Duodenal mucosa (tissue), 2 donors: Measurements from ENCODE around the gene TBCCD1.

Experiments
- H3K27ac ChIP-seq: one replicate; pipeline ENCODE4 v1.7.0; 2013; ENCODE audit warnings: low read depth, low read length
- H3K27me3 ChIP-seq, 2 donors: one replicate each; pipeline ENCODE4 v1.7.0; 2013; ENCODE audit warnings: low read length in 2 of 2, control low read depth in 1 of 2; ENCODE audit not compliant: insufficient read depth in 2 of 2, control insufficient read depth in 1 of 2
- H3K36me3 ChIP-seq, 2 donors: one replicate each; pipeline ENCODE4 v1.7.0; 2013; ENCODE audit warnings: low read length in 2 of 2, control low read depth in 1 of 2; ENCODE audit not compliant: insufficient read depth in 2 of 2, control insufficient read depth in 1 of 2
- H3K4me1 ChIP-seq, 2 donors: one replicate each; pipeline ENCODE4 v1.7.0; 2013; ENCODE audit warnings: low read length in 2 of 2, control low read depth in 1 of 2; ENCODE audit not compliant: insufficient read depth in 2 of 2, control insufficient read depth in 1 of 2
- H3K4me3 ChIP-seq, 2 donors: one replicate each; pipeline ENCODE4 v1.7.0; 2013; ENCODE audit warnings: low read length in 2 of 2, low read depth in 1 of 2
- H3K9ac ChIP-seq, 2 donors: one replicate each; pipeline ENCODE4 v1.7.0; 2013; ENCODE audit warnings: low read length in 2 of 2, low read depth in 1 of 2
- H3K9me3 ChIP-seq, 2 donors: one replicate each; pipeline ENCODE4 v1.7.0; 2013; ENCODE audit warnings: low read length in 2 of 2, control low read depth in 1 of 2; ENCODE audit not compliant: control insufficient read depth in 1 of 2

The TBCCD1 gene, protein sequence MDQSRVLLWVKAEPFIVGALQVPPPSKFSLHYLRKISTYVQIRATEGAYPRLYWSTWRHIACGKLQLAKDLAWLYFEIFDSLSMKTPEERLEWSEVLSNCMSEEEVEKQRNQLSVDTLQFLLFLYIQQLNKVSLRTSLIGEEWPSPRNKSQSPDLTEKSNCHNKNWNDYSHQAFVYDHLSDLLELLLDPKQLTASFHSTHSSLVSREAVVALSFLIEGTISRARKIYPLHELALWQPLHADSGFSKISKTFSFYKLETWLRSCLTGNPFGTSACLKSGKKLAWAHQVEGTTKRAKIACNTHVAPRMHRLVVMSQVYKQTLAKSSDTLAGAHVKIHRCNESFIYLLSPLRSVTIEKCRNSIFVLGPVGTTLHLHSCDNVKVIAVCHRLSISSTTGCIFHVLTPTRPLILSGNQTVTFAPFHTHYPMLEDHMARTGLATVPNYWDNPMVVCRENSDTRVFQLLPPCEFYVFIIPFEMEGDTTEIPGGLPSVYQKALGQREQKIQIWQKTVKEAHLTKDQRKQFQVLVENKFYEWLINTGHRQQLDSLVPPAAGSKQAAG

DNA sequence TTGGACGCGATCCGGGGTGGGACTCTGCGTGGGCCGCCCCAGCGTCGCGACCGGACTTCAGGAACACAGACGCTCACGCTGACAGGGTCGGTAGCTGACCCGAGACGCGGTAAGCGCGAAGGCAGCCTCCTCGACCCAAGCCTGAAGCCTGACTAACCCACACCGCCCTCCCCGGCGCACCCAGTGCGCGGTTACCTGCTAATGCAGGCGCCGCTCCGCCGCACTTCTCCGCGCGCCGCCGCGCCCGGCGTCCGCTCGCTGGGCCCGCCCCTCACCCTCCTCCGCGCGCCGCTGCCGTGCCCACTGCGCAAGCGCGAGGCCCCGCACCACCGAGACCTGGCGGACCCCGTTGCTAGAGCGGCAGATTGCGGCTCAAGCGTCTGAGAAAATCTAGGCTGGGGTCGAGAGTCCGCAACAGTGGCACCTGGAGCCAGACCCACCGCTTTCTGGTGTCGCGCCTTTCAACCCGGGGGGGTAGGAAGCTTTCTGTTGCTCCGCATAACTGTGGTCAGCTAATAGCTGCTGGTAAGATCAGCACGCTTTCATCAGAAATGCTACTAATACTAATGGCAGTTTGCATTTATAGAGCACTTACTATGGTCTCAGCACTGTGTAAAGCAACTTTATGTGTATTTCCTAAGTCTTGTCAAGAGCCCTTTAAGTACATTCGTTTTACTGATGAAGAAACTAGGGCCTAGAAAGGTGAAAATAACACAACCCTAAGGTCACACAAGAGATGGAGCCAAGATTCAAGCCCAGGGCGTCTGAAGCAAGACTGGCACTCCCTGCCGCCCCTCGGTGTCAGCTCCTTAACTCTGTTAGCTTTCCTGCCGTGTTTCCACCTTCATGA is at the start of gene TBCCD1:
Gene TBCCD1 (minus strand): TSS at position 268 of the 850 bp plus-strand sequence. CDS start 3,010 bp downstream, outside the sequence.
- peak within 1 kb of the TSS; percentile 95 to 99 for H3K9ac ChIP-seq
- H3K4me3 ChIP-seq, result peak within 1 kb of the TSS; percentile 96 to 99
- H3K4me1 ChIP-seq, result peaks cover 29 to 37% of the 10 kb centered on the region in 2 donors

DNA sequence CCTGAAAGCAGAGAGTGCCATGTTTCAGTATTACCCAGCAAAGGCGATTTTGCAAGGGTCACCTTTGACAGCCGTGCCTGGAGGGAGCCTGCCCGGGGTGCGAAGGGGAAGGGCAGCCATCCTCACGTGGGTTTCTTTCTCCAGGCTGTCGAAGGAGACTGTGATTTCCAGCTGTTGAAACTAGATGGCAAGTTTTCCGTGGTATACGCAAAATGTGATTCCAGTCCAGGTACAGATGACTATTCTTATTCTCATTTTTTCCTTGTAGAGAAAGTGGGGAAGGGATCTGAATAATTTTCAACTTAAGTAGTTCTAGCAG is 49.1 kb upstream of the TBCCD1 start:
- Histone ChIP-seq H3K36me3 (no peaks in the 10 kb centered on the region), H3K4me3 (no peak overlapping the region), H3K27me3 (peaks cover 20 to 22% of the 10 kb centered on the region in 2 donors), H3K4me1 (peaks cover 3 to 10% of the 10 kb centered on the region in 2 donors), H3K9ac (no peak overlapping the region), H3K9me3 (no peaks in the 10 kb centered on the region), H3K27ac (no peak overlapping the region)

More for the DNA sequence above, at the start of gene TBCCD1:
- Histone ChIP-seq H3K27ac (peak within 1 kb of the TSS; percentile 93), H3K27me3 (no peaks in the 10 kb centered on the region), H3K36me3 (peaks cover 0 to 3% of the 10 kb centered on the region in 2 donors), H3K9me3 (no peaks in the 10 kb centered on the region)

- Histone ChIP-seq H3K9me3 (no peaks in the 10 kb centered on the region), H3K36me3 (no peaks in the 10 kb centered on the region), H3K4me1 (peaks cover 3 to 10% of the 10 kb centered on the region in 2 donors), H3K27ac (no peak overlapping the region), H3K9ac (no peak overlapping the region), H3K4me3 (peak overlapping the region in 1 of 2 donors; percentile 24), H3K27me3 (peaks cover 20 to 22% of the 10 kb centered on the region in 2 donors)
These were observed 47.7 kb upstream of the TBCCD1 start for GRCh38 chr3:186614597-186615483.

DNA sequence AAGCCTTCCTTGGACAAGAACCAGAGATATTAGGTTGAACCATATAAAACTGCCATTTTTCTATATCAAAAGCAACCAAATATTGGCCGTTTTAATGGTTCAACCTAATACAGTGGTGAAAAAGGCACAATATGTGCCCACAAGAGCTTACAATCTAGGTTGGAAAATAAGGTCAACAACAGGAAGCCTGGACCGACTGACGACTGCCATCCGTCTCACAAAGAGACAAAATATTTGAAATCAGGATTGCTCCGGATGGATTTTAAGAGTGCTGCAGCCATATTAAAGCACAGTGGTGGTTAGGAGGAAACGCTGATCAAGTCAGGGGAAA is 47.1 kb upstream of the TBCCD1 start:
- Histone ChIP-seq H3K4me1 (peaks cover 3 to 10% of the 10 kb centered on the region in 2 donors), H3K9ac (no peak overlapping the region), H3K27me3 (peaks cover 20 to 22% of the 10 kb centered on the region in 2 donors), H3K27ac (no peak overlapping the region), H3K9me3 (no peaks in the 10 kb centered on the region), H3K36me3 (no peaks in the 10 kb centered on the region), H3K4me3 (no peak overlapping the region)

GRCh38 chr3:186613637-186614265 is 46.6 kb upstream of the TBCCD1 start:
- Histone ChIP-seq H3K4me3 (no peak overlapping the region), H3K4me1 (peaks cover 3 to 10% of the 10 kb centered on the region in 2 donors), H3K27ac (no peak overlapping the region), H3K27me3 (peaks cover 20 to 22% of the 10 kb centered on the region in 2 donors), H3K9ac (no peak overlapping the region), H3K9me3 (no peaks in the 10 kb centered on the region), H3K36me3 (no peaks in the 10 kb centered on the region)

DNA sequence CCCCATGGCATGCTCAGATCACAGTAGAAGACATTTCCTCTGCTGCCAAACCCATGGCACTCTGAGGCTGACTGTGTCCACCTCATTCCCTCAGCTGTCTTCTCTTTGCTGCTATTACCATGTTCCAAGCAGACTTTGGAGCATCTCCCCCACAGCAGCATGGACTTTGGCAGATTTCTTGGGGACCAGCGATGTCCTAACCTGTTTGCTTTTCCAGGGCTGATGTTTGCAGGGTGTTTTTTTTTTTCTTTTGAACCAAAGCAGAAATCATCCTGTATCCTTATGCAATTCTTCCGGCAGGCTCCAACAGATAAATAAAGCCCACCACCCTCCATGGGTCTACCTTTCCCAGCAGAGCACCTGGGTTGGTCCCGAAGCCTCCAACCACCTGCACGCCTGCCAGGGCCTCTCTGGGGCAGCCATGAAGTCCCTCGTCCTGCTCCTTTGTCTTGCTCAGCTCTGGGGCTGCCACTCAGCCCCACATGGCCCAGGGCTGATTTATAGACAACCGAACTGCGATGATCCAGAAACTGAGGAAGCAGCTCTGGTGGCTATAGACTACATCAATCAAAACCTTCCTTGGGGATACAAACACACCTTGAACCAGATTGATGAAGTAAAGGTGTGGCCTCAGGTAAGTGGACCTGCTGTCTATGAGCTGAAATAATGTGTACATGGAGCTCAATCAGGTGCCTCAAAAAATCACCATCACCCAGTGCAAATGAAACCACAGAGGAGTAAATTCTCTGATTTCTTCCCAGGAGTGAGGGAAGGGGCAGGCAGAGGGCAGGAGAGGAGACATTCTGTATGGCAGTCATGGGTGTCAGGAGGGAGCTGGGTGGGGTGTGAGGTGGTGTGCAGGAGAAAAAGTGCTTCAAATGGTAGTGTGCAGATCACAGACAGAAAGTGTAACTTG is 45.8 kb upstream of the TBCCD1 start, which contains the start of gene AHSG:
Gene AHSG (plus strand): TSS at position 340 of the 916 bp plus-strand sequence. CDS start 82 bp downstream, at position 422.
- no peaks in the 10 kb centered on the region for H3K36me3 ChIP-seq
- H3K27ac ChIP-seq, result no peak within 1 kb of the TSS
- H3K4me3 ChIP-seq, result no peak within 1 kb of the TSS
- H3K4me1 ChIP-seq, result peaks cover 3 to 10% of the 10 kb centered on the region in 2 donors
- no peak within 1 kb of the TSS for H3K9ac ChIP-seq
- H3K27me3 ChIP-seq, result peaks cover 15 to 19% of the 10 kb centered on the region in 2 donors
- no peaks in the 10 kb centered on the region for H3K9me3 ChIP-seq

- Histone ChIP-seq H3K4me1 (peaks cover 0 to 5% of the 10 kb centered on the region in 2 donors), H3K27ac (no peak overlapping the region), H3K27me3 (peaks cover 9 to 11% of the 10 kb centered on the region in 2 donors), H3K9ac (no peak overlapping the region), H3K4me3 (no peak overlapping the region), H3K36me3 (no peaks in the 10 kb centered on the region), H3K9me3 (no peaks in the 10 kb centered on the region)
These were observed 44.9 kb upstream of the TBCCD1 start for GRCh38 chr3:186612065-186612464.

DNA sequence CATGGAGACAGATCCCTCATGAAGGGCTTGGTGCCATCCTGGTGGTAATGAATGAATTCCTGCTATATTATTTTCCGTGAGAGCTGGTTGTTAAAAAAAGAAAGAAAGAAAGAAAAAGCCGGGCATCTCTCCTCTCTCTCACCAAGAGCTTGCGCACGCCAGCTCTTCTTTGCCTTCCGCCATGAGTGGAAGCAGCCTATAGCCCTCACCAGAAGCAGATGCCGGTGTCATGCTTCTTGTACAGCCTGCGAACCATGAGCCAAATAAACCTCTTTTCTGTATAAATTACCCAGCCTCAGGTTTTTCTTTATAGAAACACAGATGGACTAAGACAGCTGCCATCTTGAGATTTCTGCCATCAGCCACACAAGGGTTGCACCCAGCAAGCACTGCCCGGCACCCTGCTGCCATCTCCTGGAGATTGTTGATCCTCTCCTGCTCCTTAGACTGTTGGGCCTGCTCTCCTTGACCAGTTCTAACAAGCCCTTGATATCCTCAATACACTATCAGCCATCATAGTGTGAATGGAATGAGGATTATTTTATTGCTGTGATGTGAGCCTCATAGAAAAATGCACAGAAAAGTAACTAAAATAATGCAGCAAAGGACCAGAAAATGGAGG is 42.2 kb upstream of the TBCCD1 start:
- H3K9me3 ChIP-seq, result no peaks in the 10 kb centered on the region
- no peak overlapping the region for H3K4me3 ChIP-seq
- H3K27ac ChIP-seq, result no peak overlapping the region
- H3K4me1 ChIP-seq, result no peaks in the 10 kb centered on the region
- no peak overlapping the region for H3K9ac ChIP-seq
- peaks cover 6 to 8% of the 10 kb centered on the region in 2 donors for H3K27me3 ChIP-seq
- H3K36me3 ChIP-seq, result no peaks in the 10 kb centered on the region
